Right lobe of liver (tissue), 6 donors: ENCODE measurements around the gene MLEC. TPM values are rescaled to one million over a fixed set of nuclear protein-coding genes. Genes with fewer than 3 reads are reported as not detected.

ENCODE experiments used
- ATAC-seq, 4 donors: fragments of 200-7000 bp; cut with Tn5 transposase; one replicate each; pipeline ENCODE4 v1.9.1; 2020; ENCODE audit warnings: mild to moderate bottlenecking in 4 of 4, moderate library complexity in 4 of 4
- DNase-seq, 3 donors: peaks; one replicate each; pipeline ENCODE4 v3.0.0-alpha.2; 2020
- H3K27ac ChIP-seq, 3 donors: fragments of 200-600 bp; one replicate each; pipeline ENCODE4 v1.8.0; 2022
- H3K27me3 ChIP-seq, 2 donors: fragments of 200-600 bp; one replicate each; pipeline ENCODE4 v1.8.0; 2022
- H3K36me3 ChIP-seq, 4 donors: fragments of 200-600 bp; sonication (generic) in 1 of 4; one replicate each; pipeline versions ENCODE4 v1.5.1 to v1.8.0; 2017 to 2022; ENCODE audit warnings: control low read depth in 1 of 4
- H3K4me1 ChIP-seq, 4 donors: fragments of 200-600 bp; sonication (generic) in 1 of 4; one replicate each; pipeline versions ENCODE4 v1.5.1 to v1.8.0; 2017 to 2022; ENCODE audit warnings: control low read depth in 1 of 4
- H3K4me3 ChIP-seq, 3 donors: fragments of 200-600 bp; one replicate each; pipeline ENCODE4 v1.8.0; 2022
- H3K9me3 ChIP-seq, 4 donors: fragments of 200-600 bp; sonication (generic) in 1 of 4; one replicate each; pipeline versions ENCODE4 v1.5.1 to v1.8.0; 2017 to 2022; ENCODE audit warnings: control low read depth in 1 of 4
- CTCF ChIP-seq, 4 donors: fragments of 200-600 bp in 3 of 4; fragments of 450-650 bp in 1 of 4; IDR thresholded peaks; one replicate each; pipeline versions ENCODE4 v1.5.1 to v1.8.0; 2016 to 2022; ENCODE audit warnings: antibody characterized with exemption in 4 of 4, mild to moderate bottlenecking in 2 of 4
- POLR2A ChIP-seq: fragments of 450-650 bp; IDR thresholded peaks from one replicate; pipeline ENCODE4 v1.6.1; 2017; ENCODE audit warnings: antibody characterized with exemption, mild to moderate bottlenecking
- WGBS: methylation state at CpG from one replicate; pipeline ENCODE4 v1.1.6; 2018; ENCODE audit warnings: low coverage, low lambda C conversion rate; ENCODE audit not compliant: insufficient coverage; ENCODE audit errors: missing lambda C conversion rate; 5-methylcytosine and 5-hydroxymethylcytosine counted together
- intact Hi-C, 2 donors: fragments of 100-400 bp; cut with DNase I; formaldehyde crosslinking; loops; one replicate each; pipeline versions ENCODE4 v1.11.2 to v1.14.1; 2022
- total RNA-seq, 6 experiments: library from RNA; depleted of rRNA in 2 of 6; stranded (reverse); fragments of >200 nt in 2 of 6; fragmentation: NEBNext Ultra II Directional in 3 of 6; extraction: Animal tissue kit (Norgen Biotek cat#: 25700) in 3 of 6; gene quantifications; one replicate each; pipeline versions ENCODE4 v1.1.0 to v1.2.4, GENCODE V29; 2016 to 2023
- donor health status: DM: no; HTN: yes; CAD: no.
- donor health status: DM: no; HTN: no; CAD: no.
- donor health status: DM: no; HTN: no; CAD: no.
- donor health status: DM: no; HTN: yes; CAD: no.
- donor health status: DM: no; HTN: yes; CAD: no.

MLEC gene
- total RNA-seq, 6 experiments from 2014 or later: 102 to 193 (median 126) TPM

GRCh38 chr12:120720987-120721801, 34.2 kb downstream of the MLEC start:
- H3K4me1 ChIP-seq: peaks cover 0 to 63% (median 12%) of the 10 kb centered on the region in 4 donors
- no peaks in the 10 kb centered on the region for H3K9me3 ChIP-seq
- intact Hi-C loops: no loop called here
- H3K4me3 ChIP-seq: no peak overlapping the region
- peaks cover 0 to 21% (median 5%) of the 10 kb centered on the region in 4 donors for H3K36me3 ChIP-seq
- WGBS: 77% methylated on average over 3 of the region's 10 CpGs
- peak overlapping the region in 2 of 3 donors; percentile 8 to 76 for H3K27ac ChIP-seq
- DNase-seq: no peak
- H3K27me3 ChIP-seq: no peaks in the 10 kb centered on the region
- ATAC-seq: no peak
- TF ChIP-seq POLR2A (no peak), CTCF (IDR thresholded peaks at IDR 0.05) (no peak)

GRCh38 chr12:120721866-120722265, 34.9 kb downstream of the MLEC start:
- Histone ChIP-seq H3K27ac (peak overlapping the region in 1 of 3 donors; percentile 76), H3K27me3 (no peaks in the 10 kb centered on the region), H3K4me3 (no peak overlapping the region), H3K4me1 (peaks cover 0 to 68% (median 13%) of the 10 kb centered on the region in 4 donors), H3K9me3 (no peaks in the 10 kb centered on the region), H3K36me3 (peaks cover 0 to 15% (median 2%) of the 10 kb centered on the region in 4 donors)
- 72% methylated on average over 2 of the region's 3 CpGs for WGBS
- ATAC-seq (no peak), DNase-seq (no peak)
- TF ChIP-seq CTCF (IDR thresholded peaks at IDR 0.05) (no peak), POLR2A (no peak)
- intact Hi-C loops: no loop called here

- no peak for TF ChIP-seq CTCF (IDR thresholded peaks at IDR 0.05)
- no peak for TF ChIP-seq POLR2A
- intact Hi-C loops: no loop called here
- DNase-seq (no peak), ATAC-seq (no peak)
- H3K4me3 ChIP-seq: no peak overlapping the region
- H3K9me3 ChIP-seq: no peaks in the 10 kb centered on the region
- no peak overlapping the region for H3K27ac ChIP-seq
- H3K4me1 ChIP-seq: peaks cover 0 to 76% (median 17%) of the 10 kb centered on the region in 4 donors
- peaks cover 0 to 7% (median 0%) of the 10 kb centered on the region in 4 donors for H3K36me3 ChIP-seq
- H3K27me3 ChIP-seq: no peaks in the 10 kb centered on the region
- WGBS: 78% methylated on average over 2 of the region's 2 CpGs
These were observed 35.8 kb downstream of the MLEC start for GRCh38 chr12:120722784-120723183.

- ATAC-seq (no peak), DNase-seq (no peak)
- no peak overlapping the region for H3K4me3 ChIP-seq
- H3K36me3 ChIP-seq: peaks cover 0 to 11% (median under 1%) of the 10 kb centered on the region in 4 donors
- peaks cover 0 to 68% (median 10%) of the 10 kb centered on the region in 4 donors for H3K4me1 ChIP-seq
- TF ChIP-seq POLR2A (no peak), CTCF (IDR thresholded peaks at IDR 0.05) (no peak)
- H3K27me3 ChIP-seq: no peaks in the 10 kb centered on the region
- WGBS: 73% methylated on average over 4 of the region's 5 CpGs
- intact Hi-C loops: no loop called here
- peak overlapping the region in 1 of 3 donors; percentile 90 for H3K27ac ChIP-seq
- no peaks in the 10 kb centered on the region for H3K9me3 ChIP-seq
These were observed 37.8 kb downstream of the MLEC start for GRCh38 chr12:120724720-120725119.
